Spleen (tissue), 7 donors: ENCODE measurements around the gene RAG2.

Source experiments
- CTCF ChIP-seq, 11 experiments: fragments of 200-600 bp in 7 of 11; fragments of 450-650 bp in 4 of 11; sonication (generic) in 4 of 11; IDR thresholded peaks in 8 of 11; conservative IDR thresholded peaks in 3 of 11; 1 replicate in 7 of 11; 2 replicates in 4 of 11; pipeline versions ENCODE4 v1.4.0 to v1.8.0; 2016 to 2021; ENCODE audit warnings: antibody characterized with exemption in 11 of 11, inconsistent platforms in 4 of 11, mild to moderate bottlenecking in 1 of 11
- POLR2A ChIP-seq, 3 donors: fragments of 450-650 bp; IDR thresholded peaks; one replicate each; pipeline ENCODE4 v1.5.1; 2017; ENCODE audit warnings: antibody characterized with exemption in 3 of 3, mild to moderate bottlenecking in 1 of 3
- donor health status: DM: no; HTN: no; CAD: no; lungs with moderate emphysema.
- donor health status: DM: no; HTN: no; CAD: no.
- donor health status: DM: no; HTN: no; CAD: no.

GRCh38 chr11:36619502-36619901 lies 21.5 kb upstream of the RAG2 start:
- TF ChIP-seq CTCF (IDR thresholded peaks at IDR 0.05 in 8 of 11, conservative IDR thresholded peaks at IDR 0.05 in 3 of 11) (no peak), POLR2A (IDR thresholded peaks at IDR 0.05) (no peak)
